ENCODE data around the gene G6PC3. TPM values are rescaled to one million over a fixed set of nuclear protein-coding genes. Genes with fewer than 3 reads are reported as not detected.

G6PC3 gene
- total and polyA plus RNA-seq, 2 donors (not counting 3 experiments of a cell fraction or from before 2014, with no cell fraction given) = 78.4 to 194 TPM

GRCh38 chr17:44105941-44106340 lies 35.4 kb downstream of the G6PC3 start:
- no peaks in the 10 kb centered on the region for H3K79me2 ChIP-seq (ENCODE audit: control insufficient read depth, insufficient read depth, low read length)
- H3K36me3 ChIP-seq (ENCODE audit: control insufficient read depth in 2 of 2, extremely low read depth in 1 of 2, insufficient read depth in 2 of 2, low read length in 2 of 2) = no peaks in the 10 kb centered on the region
- no peak for FAIRE-seq
- BruUV-seq (replicated peaks) = no TSS peak
- dilution Hi-C loops (cut with MboI; ENCODE audit: extremely low pct_ligation_motif_present, low sequenced_read_pairs) (no loop called here), intact Hi-C loops (cut with micrococcal nuclease) (no loop called here)
- H4K20me1 ChIP-seq (replicated peaks; ENCODE audit: control insufficient read depth, extremely low read depth, insufficient read depth, low read length) = no peaks in the 10 kb centered on the region
- H3K4me2 ChIP-seq (ENCODE audit: insufficient read depth, low read length) = no peak overlapping the region
- no peak overlapping the region for H3K4me3 ChIP-seq (replicated peaks in 1 of 3; ENCODE audit: insufficient read depth in 1 of 3, low read depth in 1 of 3, low read length in 3 of 3)
- H3K9me1 ChIP-seq (replicated peaks; ENCODE audit: control insufficient read depth, extremely low read depth, insufficient read depth, low read length) = no peaks in the 10 kb centered on the region
- H3K4me1 ChIP-seq (ENCODE audit: control insufficient read depth, extremely low read depth, insufficient read depth, low read length) = peaks cover 7% of the 10 kb centered on the region
- no peak overlapping the region for H2AFZ ChIP-seq (ENCODE audit: low read depth, low read length)
- ChIA-PET POLR2A (no interaction called here), CTCF (interaction anchor here (0.6 to 2.9 kb wide), 3 partner anchors 10 to 65 kb away, joined by 3 to 21 read pairs (median 3); no protein-coding TSS in a partner anchor)
- no peaks in the 10 kb centered on the region for H3K9me3 ChIP-seq (replicated peaks; ENCODE audit: control insufficient read depth, insufficient read depth, low read length)
- no peak for DNase-seq (ENCODE audit: low read depth, low spot score)
- no peak overlapping the region for H3K9ac ChIP-seq (replicated peaks; ENCODE audit: extremely low read depth, insufficient read depth, low read length)
- no peak for TF ChIP-seq MAX (IDR thresholded peaks at IDR 0.05; ENCODE audit: insufficient read depth, insufficient read length)
- TF ChIP-seq POLR2A (IDR thresholded peaks at IDR 0.05; ENCODE audit: low read depth, low read length) = no peak
- TF ChIP-seq JUN (IDR thresholded peaks at IDR 0.05; ENCODE audit: borderline replicate concordance, insufficient read depth, insufficient read length, low read depth) = no peak
- TF ChIP-seq GATA2 (IDR thresholded peaks at IDR 0.05; ENCODE audit: insufficient read depth, insufficient read length, low read depth, low read length) = no peak
- no peak for TF ChIP-seq CTCF (IDR thresholded peaks at IDR 0.05; ENCODE audit: extremely low read depth in 1 of 2, insufficient read depth in 1 of 2, low read depth in 1 of 2, low read length in 2 of 2)
- no peak for TF ChIP-seq EZH2 (IDR thresholded peaks at IDR 0.05; ENCODE audit: borderline replicate concordance, low read depth, low read length, severe bottlenecking)
- TF ChIP-seq MYC (IDR thresholded peaks at IDR 0.05; ENCODE audit: low read depth, low read length) = no peak
- TF ChIP-seq POLR2AphosphoS5 (IDR thresholded peaks at IDR 0.05; ENCODE audit: insufficient read depth, low read depth, low read length) = no peak
- no peak for TF ChIP-seq FOS (IDR thresholded peaks at IDR 0.05; ENCODE audit: borderline replicate concordance, insufficient read depth, low read length)
- no peak overlapping the region for H3K27ac ChIP-seq (ENCODE audit: insufficient read depth, low read depth, low read length)
- no peaks in the 10 kb centered on the region for H3K27me3 ChIP-seq (ENCODE audit: control insufficient read depth in 2 of 2, insufficient read depth in 2 of 2, low read length in 2 of 2)

Measured in endothelial cell of umbilical vein (primary cell).